Measurements from ENCODE around the gene LIMA1.
"Not testable (repeated sequence)": the region's sequence is repeated elsewhere in the genome, so short reads cannot be mapped to it uniquely, and the experiment has no call there.

LIMA1 gene

DNA sequence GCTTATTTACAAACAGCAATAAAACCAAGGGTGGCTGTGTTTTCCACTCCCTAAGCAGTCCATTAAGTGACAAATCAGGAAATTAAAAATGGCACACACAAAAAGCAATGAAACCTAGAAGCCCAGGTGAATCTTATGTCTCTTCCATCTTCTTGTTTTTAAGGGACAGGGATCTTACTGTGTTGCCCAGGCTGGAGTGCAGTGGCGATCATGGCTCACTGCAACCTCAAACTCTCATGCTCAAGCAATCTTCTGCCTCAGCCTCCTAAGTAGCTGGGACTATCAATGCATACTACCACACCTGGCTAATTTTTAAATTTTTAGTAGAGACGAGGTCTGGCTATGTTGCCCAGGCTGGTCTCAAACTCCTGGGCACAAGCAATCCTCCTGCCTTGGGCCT, 63.8 kb downstream of the LIMA1 start:
- DNase-seq (ENCODE audit: low spot score) = no peak
- TF ChIP-seq, protein P1, sequence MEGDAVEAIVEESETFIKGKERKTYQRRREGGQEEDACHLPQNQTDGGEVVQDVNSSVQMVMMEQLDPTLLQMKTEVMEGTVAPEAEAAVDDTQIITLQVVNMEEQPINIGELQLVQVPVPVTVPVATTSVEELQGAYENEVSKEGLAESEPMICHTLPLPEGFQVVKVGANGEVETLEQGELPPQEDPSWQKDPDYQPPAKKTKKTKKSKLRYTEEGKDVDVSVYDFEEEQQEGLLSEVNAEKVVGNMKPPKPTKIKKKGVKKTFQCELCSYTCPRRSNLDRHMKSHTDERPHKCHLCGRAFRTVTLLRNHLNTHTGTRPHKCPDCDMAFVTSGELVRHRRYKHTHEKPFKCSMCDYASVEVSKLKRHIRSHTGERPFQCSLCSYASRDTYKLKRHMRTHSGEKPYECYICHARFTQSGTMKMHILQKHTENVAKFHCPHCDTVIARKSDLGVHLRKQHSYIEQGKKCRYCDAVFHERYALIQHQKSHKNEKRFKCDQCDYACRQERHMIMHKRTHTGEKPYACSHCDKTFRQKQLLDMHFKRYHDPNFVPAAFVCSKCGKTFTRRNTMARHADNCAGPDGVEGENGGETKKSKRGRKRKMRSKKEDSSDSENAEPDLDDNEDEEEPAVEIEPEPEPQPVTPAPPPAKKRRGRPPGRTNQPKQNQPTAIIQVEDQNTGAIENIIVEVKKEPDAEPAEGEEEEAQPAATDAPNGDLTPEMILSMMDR (IDR thresholded peaks at IDR 0.05; ENCODE audit: extremely low read depth, missing control alignments) = no peak

DNA sequence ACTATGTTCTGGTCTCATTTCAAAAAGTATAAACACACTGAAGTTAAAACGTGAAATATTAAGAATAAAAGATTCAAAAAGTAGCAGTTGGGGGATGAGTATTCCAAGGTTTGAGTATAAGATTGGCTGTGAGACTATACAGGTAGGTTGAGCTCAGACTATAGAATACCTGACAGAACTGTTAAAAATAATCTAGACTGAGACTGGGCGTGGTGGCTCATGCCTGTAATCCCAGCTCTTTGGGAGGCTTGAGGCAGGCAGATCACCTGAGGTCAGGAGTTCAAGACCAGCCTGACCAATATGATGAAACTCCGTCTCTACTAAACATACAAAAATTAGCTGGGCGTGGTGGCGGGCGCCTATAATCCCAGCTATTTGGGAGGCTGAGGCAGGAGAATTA, 64.3 kb downstream of the LIMA1 start:
- not testable (repeated sequence) for DNase-seq (ENCODE audit: low spot score)

DNA sequence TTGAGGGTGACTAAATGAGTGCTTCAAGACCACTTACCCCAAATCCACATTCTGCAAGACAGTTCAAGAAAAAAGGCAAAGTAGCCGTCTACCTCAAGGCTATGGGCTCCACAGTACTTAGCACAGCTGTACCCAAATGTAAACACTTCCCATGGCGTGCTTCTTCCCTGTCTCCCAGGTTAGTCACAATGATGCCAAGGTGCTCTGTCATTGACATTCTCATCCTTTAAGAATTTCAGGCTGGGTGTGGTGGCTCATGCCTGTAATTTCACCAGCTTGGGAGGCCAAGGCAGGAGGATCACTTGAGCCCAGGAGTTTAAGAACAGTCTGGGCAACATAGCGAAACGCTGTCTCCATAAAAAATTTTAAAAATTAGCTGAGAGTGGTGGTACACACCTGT, 64.9 kb downstream of the LIMA1 start:
- DNase-seq (ENCODE audit: low spot score) = no peak

DNA sequence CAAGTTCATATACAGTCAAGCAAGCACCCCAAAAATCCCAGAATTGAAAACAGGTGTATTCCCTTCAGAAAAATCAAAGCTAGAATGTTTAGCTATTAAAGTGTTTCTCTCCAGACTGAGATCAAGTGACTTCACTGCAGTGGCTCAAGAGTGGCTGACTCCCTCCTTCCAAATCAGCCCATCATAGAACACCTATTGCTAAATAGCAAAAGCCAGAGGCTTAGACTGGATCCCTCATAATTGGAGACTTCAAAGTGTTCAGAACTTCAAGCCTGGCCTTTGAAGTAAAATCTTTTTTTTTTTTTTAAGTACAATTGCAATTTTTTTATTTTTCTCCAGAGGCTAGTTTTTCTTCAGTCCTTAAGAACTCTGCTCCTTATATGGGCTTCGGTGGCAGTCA, 66.1 kb downstream of the LIMA1 start:
- DNase-seq (ENCODE audit: low spot score) = no peak
- TF ChIP-seq, protein P1 (IDR thresholded peaks at IDR 0.05; ENCODE audit: extremely low read depth, missing control alignments) = no peak

More for the DNA sequence above, 64.9 kb downstream of the LIMA1 start:
- TF ChIP-seq, protein P1 (IDR thresholded peaks at IDR 0.05; ENCODE audit: extremely low read depth, missing control alignments) = no peak

DNA sequence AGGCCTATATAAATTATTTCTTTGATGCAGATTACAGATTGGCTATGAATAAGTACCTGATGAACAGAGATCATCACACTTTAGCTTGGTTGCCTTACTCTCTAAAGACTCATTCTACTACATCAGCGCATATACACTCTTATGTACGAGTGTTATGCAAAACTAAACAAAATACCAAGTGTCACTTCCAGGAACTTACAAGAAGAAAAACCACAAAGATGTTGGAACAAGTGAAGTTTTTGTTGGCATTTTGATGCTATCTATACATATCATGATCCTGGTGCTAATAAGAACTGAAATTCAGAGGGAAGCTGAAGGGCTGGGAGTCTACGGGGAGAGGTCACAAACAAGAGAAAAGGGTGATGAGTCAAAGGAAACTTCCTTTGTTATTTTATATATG, 68.3 kb downstream of the LIMA1 start:
- DNase-seq (ENCODE audit: low spot score) = no peak
- TF ChIP-seq, protein P1 (IDR thresholded peaks at IDR 0.05; ENCODE audit: extremely low read depth, missing control alignments) = no peak

DNA sequence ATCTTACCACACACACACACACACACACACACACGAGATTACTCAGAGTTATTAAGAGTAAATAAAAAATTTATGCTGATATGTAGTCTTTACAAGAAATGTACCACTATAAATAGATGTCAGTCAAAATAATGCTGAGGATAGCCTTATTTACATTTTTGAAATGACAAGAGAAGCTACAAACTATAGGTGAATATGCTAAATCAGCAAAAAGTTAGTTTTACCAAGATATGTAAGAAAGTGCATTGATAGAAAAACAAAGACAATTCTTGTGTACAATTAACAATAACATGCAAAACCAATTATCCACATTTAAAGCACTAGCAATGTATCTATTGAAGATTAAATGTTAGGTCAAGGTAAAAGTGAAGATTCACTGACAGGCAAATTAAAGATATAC, 69.3 kb downstream of the LIMA1 start:
- TF ChIP-seq, protein P1 (IDR thresholded peaks at IDR 0.05; ENCODE audit: extremely low read depth, missing control alignments) = no peak
- DNase-seq (ENCODE audit: low spot score) = no peak

DNA sequence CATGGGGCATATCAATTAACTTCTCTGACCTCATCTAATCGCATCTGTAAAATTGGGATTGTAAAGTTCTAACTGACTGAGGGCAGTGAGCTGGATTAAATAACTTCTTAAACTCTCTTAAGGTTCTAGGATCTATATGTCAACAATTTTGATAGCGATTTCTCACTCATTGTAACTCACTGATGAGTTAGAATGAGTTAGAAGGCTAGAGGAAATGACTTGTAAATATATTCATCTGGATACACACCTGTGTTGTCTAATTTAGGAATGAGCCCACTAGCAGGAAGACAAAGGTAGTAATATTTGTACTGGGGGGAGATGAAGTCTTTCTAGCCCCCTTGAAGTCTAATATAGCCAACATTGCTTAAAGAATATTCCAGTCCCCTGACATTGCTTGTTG, 69.9 kb downstream of the LIMA1 start:
- DNase-seq (ENCODE audit: low spot score) = no peak
- TF ChIP-seq, protein P1 (IDR thresholded peaks at IDR 0.05; ENCODE audit: extremely low read depth, missing control alignments) = no peak

DNA sequence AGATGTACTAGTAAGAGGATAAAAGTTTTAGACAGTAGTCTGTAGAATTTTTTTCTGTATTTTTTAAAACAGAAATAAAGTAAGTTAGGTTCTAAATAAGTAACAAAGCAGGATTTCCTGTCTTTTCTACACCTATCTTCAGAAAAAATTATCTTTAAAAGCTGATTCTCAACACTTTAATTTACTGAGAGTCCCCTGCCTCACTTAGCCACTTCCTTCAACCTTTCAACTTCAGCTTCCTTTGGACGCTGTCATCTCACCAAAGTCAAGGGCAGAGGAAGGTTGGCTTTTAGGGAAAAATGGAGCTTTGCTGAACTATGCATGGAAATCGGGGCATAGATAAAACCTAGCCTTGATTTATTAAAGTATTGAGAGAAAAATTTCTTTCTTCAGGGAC, 71.3 kb downstream of the LIMA1 start:
- TF ChIP-seq, protein P1 (IDR thresholded peaks at IDR 0.05; ENCODE audit: extremely low read depth, missing control alignments) = no peak
- no peak for DNase-seq (ENCODE audit: low spot score)
